Suppressor macrophage treated with lipopolysaccharide for 1 hour (primary cell): ENCODE data around the gene ADTRP.

Experiments used
- DNase-seq, 3 donors: peaks; one replicate each; pipeline ENCODE4 v3.0.0-alpha.2; 2020 to 2022

Gene ADTRP

GRCh38 chr6:11754625-11755271 is 23.9 kb downstream of the ADTRP start:
- DNase-seq, result no peak

DNA sequence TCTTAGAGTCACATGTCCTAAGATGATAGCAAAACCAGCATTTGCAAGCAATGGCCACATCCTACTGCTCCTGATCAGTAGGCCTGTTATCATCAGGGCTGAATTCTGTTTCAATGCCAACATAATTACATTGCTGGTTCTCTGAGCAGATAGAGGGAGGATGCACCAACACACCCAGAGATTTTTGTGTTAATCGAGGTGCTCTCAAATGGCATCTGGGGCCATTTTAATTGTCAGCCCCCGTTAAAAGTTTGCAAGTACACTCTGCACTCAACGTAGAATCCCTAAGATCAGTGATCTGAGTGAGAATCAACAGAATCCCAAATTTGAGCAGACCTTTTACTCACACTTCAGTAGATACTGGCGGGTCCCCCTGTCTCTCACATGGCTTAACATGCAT is 24.8 kb downstream of the ADTRP start:
- DNase-seq, result no peak

DNA sequence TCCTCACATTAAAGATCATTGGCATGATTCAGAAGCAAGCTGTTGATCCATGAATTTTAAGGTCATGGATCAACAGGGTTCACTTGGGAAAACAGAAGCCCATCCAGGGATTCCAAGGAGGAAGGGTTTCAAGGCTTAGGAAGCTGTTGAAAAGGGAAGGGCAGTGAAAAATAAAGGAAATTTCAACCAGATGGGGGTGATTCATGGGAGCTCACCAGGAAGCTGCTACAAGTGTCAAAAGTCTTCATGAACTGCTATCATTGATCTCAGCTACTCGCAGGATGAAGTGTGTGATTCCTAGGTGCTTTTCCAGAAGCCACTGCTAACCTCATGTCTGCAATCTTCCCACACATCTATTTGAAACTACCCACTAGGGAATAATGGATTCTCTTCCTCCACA is 26.2 kb downstream of the ADTRP start:
- no peak for DNase-seq

GRCh38 chr6:11750682-11751081 is 27.9 kb downstream of the ADTRP start:
- no peak for DNase-seq

- peak; percentile 55 to 72 (median 63) for DNase-seq
These were observed 29.9 kb downstream of the ADTRP start for GRCh38 chr6:11748591-11749210.

- no peak for DNase-seq
These were observed 31.6 kb downstream of the ADTRP start for GRCh38 chr6:11747021-11747420.

GRCh38 chr6:11744753-11745152 is 33.9 kb downstream of the ADTRP start:
- peak; percentile 92 to 97 (median 92) for DNase-seq

GRCh38 chr6:11744101-11744500 is 34.5 kb downstream of the ADTRP start:
- DNase-seq, result no peak

DNA sequence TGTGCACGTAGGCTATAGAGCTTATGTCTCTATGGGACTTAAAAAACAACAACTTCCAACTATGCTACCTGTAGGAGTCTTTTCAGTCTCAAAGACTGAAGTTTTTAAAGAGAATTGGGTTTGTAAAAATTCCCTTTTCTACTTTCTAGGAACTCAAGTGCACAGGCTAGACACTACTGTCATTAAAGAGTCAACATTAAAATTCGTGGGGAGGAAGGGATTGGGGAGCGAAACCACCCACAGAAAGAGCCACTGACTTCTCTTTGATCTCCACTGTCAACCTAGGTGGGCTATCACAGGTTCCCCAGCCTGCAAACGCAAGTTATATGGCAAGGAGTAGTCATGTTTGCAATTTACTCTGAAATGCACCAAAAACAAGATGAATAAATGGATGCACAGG is 37.7 kb downstream of the ADTRP start:
- no peak for DNase-seq

DNA sequence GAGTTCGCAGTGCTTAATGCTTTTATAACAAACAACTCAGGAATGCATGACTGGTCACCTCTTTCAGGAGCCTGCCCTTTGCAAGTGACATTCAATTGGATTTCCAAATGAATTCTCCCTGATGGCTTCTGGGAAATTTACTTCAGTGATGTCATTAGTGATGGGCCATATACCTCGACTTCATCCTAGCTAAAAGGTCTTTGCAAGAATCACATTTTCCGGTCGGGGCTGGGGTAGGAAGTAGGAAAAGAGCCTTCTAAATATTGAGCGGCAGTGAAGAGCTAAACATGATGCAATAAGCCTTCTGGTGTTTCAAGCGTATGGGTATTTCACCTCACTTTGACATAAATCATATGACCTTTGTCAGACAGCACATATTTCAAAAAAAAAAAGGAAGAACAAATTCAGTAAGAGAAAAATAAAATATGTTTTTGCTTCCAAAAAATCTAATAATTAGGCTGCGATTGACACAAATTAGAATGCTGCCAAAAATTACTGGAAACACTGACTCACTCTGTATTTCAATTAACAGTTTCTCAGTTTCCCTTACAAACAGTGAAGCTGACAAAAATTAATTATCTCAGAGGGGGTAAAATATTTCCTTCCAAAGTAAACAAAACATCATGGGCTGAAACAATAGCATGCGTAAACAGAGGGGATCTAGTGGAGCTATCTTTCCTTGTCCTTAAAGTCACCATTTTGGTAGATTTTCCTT is 39.8 kb downstream of the ADTRP start:
- peak; percentile 68 to 79 (median 74) for DNase-seq

DNA sequence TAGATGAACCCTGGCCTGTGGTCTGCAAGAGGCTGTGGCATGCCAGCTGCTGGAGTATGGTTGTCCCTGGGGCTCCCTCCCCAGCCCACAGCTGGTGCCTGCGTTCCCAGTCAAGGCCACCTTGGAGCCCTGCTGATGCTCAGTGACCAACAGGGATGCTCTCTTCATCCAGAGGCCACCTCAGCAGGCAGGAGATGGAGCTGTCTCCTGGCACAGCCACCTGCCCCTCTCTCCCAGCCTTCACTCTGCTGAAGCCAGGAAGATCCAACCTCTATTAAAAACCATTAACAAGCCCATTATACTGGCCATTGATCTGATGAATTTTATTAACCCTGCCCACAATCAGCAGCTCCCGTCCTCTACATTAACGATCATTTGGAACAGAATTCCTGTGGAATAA is 40.4 kb downstream of the ADTRP start:
- no peak for DNase-seq

GRCh38 chr6:11736601-11737000 is 42.0 kb downstream of the ADTRP start:
- DNase-seq, result no peak

DNA sequence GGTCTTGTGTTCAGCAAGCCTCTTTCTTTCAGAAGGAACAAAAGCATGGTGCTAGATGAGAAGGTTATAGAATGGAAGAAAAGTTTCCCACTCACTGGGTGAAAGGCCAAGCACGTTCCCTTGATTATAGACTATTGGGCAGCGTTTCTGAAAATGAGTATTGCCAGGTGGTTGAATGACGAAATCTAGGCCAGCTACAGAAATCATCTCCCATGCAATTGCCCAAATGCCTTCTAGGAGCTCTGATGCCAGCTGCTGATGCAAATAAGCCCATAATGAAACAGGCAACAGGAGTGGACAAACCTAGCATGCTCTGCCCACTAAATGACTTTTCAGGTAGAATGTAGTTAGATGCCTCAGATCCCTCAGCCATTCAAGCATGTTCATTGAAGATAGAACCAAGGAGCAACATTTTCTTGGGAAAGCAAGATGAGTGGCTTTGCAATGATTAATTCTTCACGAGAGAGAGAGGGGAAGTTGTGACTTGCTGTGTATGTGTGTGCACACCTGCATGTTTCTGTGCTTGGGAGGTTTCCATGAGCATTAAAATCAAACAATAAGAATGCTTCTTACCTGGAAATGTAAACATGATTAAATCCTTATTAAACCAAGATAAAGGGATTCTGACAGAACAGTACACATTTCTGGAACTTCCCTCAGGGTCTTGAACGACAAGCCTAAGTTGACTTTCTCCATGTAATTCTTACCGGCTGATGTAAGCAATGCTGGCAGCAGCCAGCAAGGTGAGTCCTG is 43.6 kb downstream of the ADTRP start:
- peak in 2 of 3 donors; percentile 39 to 61 for DNase-seq

- peak; percentile 95 to 99 (median 99) for DNase-seq
These were observed 46.5 kb downstream of the ADTRP start for GRCh38 chr6:11732036-11732631.

DNA sequence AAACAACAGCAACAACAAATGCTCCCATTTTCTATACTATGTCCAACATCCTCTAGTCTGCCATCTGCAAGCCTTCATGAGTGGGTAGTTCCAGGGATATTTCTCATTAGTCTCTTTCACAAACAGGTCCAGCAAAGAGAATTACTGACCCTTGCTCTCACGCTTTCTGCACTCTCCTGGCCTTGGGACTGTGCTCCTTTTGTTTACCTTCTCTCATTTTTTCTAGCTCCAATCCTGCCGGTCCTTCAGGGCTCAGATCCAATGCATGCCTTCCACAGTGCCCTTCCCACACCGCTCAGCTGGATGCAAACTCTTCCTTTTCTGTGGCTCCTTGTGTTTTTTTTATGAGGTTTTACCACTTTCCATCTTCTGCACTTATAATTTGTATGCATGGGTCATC is 47.2 kb downstream of the ADTRP start:
- no peak for DNase-seq

GRCh38 chr6:11730641-11731040 is 48.0 kb downstream of the ADTRP start:
- DNase-seq, result peak; percentile 44 to 73 (median 54)

DNA sequence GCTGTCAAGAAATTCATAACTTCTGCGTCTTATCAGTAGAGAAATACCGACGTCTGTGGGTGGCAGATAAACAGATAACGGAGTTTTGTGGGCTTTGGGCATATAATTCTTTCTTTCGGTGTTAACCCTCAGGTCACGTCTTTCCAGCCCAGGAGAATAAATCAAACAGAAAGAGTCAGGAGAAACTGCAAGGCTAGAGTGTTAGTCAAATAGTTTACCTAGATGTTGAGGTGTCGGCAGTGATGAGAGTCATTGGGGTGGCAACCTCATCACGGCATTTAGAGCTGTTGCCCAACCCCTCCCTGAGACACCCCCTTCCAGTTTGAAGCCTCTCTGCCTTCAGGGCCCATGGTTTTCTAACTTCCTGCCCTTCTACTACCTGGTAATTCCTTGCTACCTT is 49.5 kb downstream of the ADTRP start:
- no peak for DNase-seq

DNA sequence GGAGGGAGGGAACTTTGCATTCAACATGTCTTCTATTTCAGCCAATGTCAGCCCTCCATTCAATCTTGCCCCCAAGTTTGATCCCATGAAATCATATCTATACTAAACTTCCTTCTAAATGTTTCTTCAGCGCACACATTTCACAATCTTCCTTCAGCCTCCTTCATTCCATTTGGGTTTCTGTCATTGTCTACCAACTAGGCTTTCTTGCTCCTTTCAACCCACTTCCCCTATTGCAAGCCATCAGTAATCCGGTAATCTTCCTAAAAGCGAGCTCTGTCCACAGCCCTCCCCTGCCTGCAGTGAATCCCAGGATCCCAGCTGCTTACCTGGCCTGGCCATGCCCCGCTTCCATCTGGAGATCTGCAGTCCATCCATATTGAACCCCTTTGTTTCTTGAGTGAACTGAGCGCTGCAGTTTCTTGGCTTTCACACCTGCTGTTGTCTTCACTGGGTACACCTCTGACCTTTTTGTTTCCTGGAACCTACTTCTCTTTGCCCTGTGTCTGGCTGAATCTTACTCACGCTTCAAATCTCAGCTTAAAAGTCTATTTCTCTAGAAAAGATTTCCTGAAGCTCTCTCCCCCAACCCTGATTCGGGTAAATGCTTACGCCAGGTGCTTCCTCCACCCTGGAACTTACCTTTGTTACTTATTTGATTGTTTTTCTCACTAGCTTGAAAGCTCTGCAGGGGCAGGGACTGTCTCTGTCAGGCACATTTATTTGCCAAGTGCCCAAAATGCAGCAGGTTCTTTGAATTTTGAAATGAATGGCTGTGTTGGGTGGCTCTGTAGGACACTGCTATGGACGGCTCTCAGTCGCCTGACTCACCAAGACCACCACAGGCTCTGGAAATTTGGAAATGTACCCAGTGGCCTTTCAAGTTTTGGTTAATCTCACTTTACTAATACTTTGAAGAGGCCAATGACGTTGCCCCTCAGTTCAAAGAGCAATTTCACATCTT is 50.3 kb downstream of the ADTRP start:
- peak; percentile 47 to 68 (median 61) for DNase-seq

- DNase-seq, result peak in 1 of 3 donors; percentile 56
These were observed 51.1 kb downstream of the ADTRP start for GRCh38 chr6:11727346-11727997.

DNA sequence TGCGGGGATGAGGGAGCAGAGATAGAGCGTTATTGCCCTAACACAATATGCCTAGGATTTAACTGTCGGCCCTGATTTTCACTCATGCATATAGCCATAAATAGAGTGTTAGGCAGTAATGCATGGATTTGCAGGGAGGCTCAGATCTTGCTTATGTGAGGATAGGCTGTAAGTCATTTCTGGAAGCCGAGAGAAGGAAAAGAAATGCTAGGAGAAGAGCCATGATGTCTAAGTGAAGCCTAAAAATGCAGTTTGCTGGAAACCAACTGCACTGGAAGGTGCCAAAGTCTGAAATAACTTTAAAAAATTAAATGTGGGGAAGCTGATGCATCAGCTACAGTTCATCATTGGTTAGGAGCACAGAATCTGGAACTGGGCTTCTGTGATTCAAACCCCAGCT is 54.3 kb downstream of the ADTRP start:
- no peak for DNase-seq
